DND-41 (cell line): ENCODE results near the gene C22orf23.

ENCODE experiments used
- ATAC-seq: fragments of 200-7000 bp; cut with Tn5 transposase; 3 replicates; pipeline ENCODE4 v1.9.1; 2021; ENCODE audit warnings: low read depth; ENCODE audit not compliant: insufficient read depth
- DNase-seq: peaks from one replicate; pipeline ENCODE4 v3.0.0-alpha.2; 2020
- H2AFZ ChIP-seq: 2 replicates; pipeline ENCODE4 v1.6.0; 2012; ENCODE audit warnings: low read depth, low read length
- H3K27ac ChIP-seq: 2 replicates; pipeline ENCODE4 v1.5.1; 2012; ENCODE audit warnings: low read length, inconsistent platforms
- H3K27me3 ChIP-seq: fragments of 200-600 bp; sonication (generic); 2 replicates; pipeline ENCODE4 v1.6.0; 2012; ENCODE audit warnings: low read length, mild to moderate bottlenecking, inconsistent platforms; ENCODE audit not compliant: insufficient read depth, poor library complexity
- H3K36me3 ChIP-seq: 2 replicates; pipeline ENCODE4 v1.5.1; 2012; ENCODE audit warnings: low read length, inconsistent platforms; ENCODE audit not compliant: insufficient read depth
- H3K4me1 ChIP-seq: 2 replicates; pipeline ENCODE4 v1.5.1; 2012; ENCODE audit warnings: mild to moderate bottlenecking, low read length; ENCODE audit not compliant: insufficient read depth
- H3K4me2 ChIP-seq: 2 replicates; pipeline ENCODE4 v1.6.0; 2012; ENCODE audit warnings: mild to moderate bottlenecking, moderate library complexity, low read length, inconsistent platforms; ENCODE audit not compliant: insufficient read depth
- H3K4me3 ChIP-seq, 2 experiments: fragments of 200-600 bp in 1 of 2; shearing (Covaris generic) in 1 of 2; 2 replicates each; pipeline ENCODE4 v1.5.1; 2012 to 2016; ENCODE audit warnings: inconsistent platforms in 2 of 2, low read length in 2 of 2, mild to moderate bottlenecking in 2 of 2, low read depth in 1 of 2, moderate library complexity in 1 of 2
- H3K79me2 ChIP-seq: 2 replicates; pipeline ENCODE4 v1.6.0; 2012; ENCODE audit warnings: low read length, inconsistent platforms; ENCODE audit not compliant: insufficient read depth
- H3K9ac ChIP-seq: 2 replicates; pipeline ENCODE4 v1.6.0; 2012; ENCODE audit warnings: low read depth, mild to moderate bottlenecking, inconsistent platforms, low read length, moderate library complexity
- H3K9me3 ChIP-seq: 2 replicates; pipeline ENCODE4 v1.5.1; 2012; ENCODE audit warnings: low read length, moderate library complexity, mild to moderate bottlenecking, inconsistent platforms; ENCODE audit not compliant: insufficient read depth, severe bottlenecking
- H4K20me1 ChIP-seq: 2 replicates; pipeline ENCODE4 v1.6.0; 2012; ENCODE audit warnings: low read length; ENCODE audit not compliant: insufficient read depth
- CTCF ChIP-seq: IDR thresholded peaks from 2 replicates; pipeline ENCODE4 v1.5.1; 2012; ENCODE audit warnings: borderline replicate concordance, low read length, moderate library complexity, mild to moderate bottlenecking; ENCODE audit not compliant: poor library complexity, severe bottlenecking; ENCODE audit errors: extremely low read depth
- EZH2 ChIP-seq: IDR thresholded peaks from 3 replicates; pipeline ENCODE4 v1.6.1; 2012; ENCODE audit warnings: borderline replicate concordance, low read depth, mild to moderate bottlenecking, moderate library complexity, low read length, inconsistent platforms; ENCODE audit not compliant: severe bottlenecking

C22orf23 gene

GRCh38 chr22:37968452-37969251 is 15.3 kb upstream of the C22orf23 start:
- TF ChIP-seq EZH2 (no peak), CTCF (no peak)
- Histone ChIP-seq H3K27me3 (no peaks in the 10 kb centered on the region), H3K79me2 (no peaks in the 10 kb centered on the region; the same call in none of the 2 replicates), H3K4me2 (no peak overlapping the region), H3K36me3 (peaks cover 38% of the 10 kb centered on the region), H3K4me1 (no peaks in the 10 kb centered on the region), H2AFZ (no peak overlapping the region), H4K20me1 (peaks cover 15% of the 10 kb centered on the region), H3K9me3 (no peaks in the 10 kb centered on the region), H3K27ac (no peak overlapping the region), H3K9ac (no peak overlapping the region), H3K4me3 (no peak overlapping the region)
- ATAC-seq, result no peak
- no peak for DNase-seq

GRCh38 chr22:37967637-37968451 is 14.4 kb upstream of the C22orf23 start:
- Histone ChIP-seq H2AFZ (no peak overlapping the region), H3K36me3 (peaks cover 44% of the 10 kb centered on the region), H3K4me1 (no peaks in the 10 kb centered on the region), H3K27ac (no peak overlapping the region), H3K27me3 (no peaks in the 10 kb centered on the region), H3K9ac (no peak overlapping the region), H3K4me2 (no peak overlapping the region), H3K79me2 (no peaks in the 10 kb centered on the region; the same call in none of the 2 replicates), H4K20me1 (peaks cover 15% of the 10 kb centered on the region), H3K4me3 (no peak overlapping the region), H3K9me3 (no peaks in the 10 kb centered on the region)
- ATAC-seq, result no peak
- DNase-seq, result no peak
- TF ChIP-seq EZH2 (no peak), CTCF (no peak)

- H3K4me2 ChIP-seq, result no peak overlapping the region
- H4K20me1 ChIP-seq, result peaks cover 11% of the 10 kb centered on the region; the same call in 1 of the 2 replicates
- no peaks in the 10 kb centered on the region; the same call in none of the 2 replicates for H3K79me2 ChIP-seq
- H3K9ac ChIP-seq, result no peak overlapping the region
- H3K27me3 ChIP-seq, result no peaks in the 10 kb centered on the region
- no peak overlapping the region for H3K4me3 ChIP-seq
- peaks cover 47% of the 10 kb centered on the region for H3K36me3 ChIP-seq
- no peaks in the 10 kb centered on the region for H3K9me3 ChIP-seq
- TF ChIP-seq EZH2 (no peak), CTCF (no peak)
- no peak for ATAC-seq
- H3K27ac ChIP-seq, result no peak overlapping the region
- no peak for DNase-seq
- H3K4me1 ChIP-seq, result no peaks in the 10 kb centered on the region
- H2AFZ ChIP-seq, result no peak overlapping the region
Measured at GRCh38 chr22:37967147-37967546, 13.7 kb upstream of the C22orf23 start.
